CD4-positive, alpha-beta T cell treated with Interleukin-17A for 4 hours (primary cell): ENCODE results near the gene ADAMTS12.

Source experiments
- DNase-seq: peaks from one replicate; pipeline ENCODE4 v3.0.0-alpha.2; 2020; ENCODE audit warnings: mixed read lengths

The ADAMTS12 gene

GRCh38 chr5:33641744-33642505 lies 249.9 kb downstream of the ADAMTS12 start:
- DNase-seq: no peak

- DNase-seq: no peak
Observed at GRCh38 chr5:33639474-33639873, 252.3 kb downstream of the ADAMTS12 start.

- DNase-seq: no peak
Observed at GRCh38 chr5:33637011-33637410, 254.8 kb downstream of the ADAMTS12 start.

GRCh38 chr5:33635582-33635981 lies 256.2 kb downstream of the ADAMTS12 start:
- DNase-seq: no peak

GRCh38 chr5:33633699-33634098 lies 258.1 kb downstream of the ADAMTS12 start:
- no peak for DNase-seq

GRCh38 chr5:33631786-33632185 lies 260.0 kb downstream of the ADAMTS12 start:
- no peak for DNase-seq

GRCh38 chr5:33631139-33631538 lies 260.7 kb downstream of the ADAMTS12 start:
- DNase-seq: no peak

GRCh38 chr5:33629999-33630398 lies 261.8 kb downstream of the ADAMTS12 start:
- no peak for DNase-seq

- DNase-seq: no peak
Observed at GRCh38 chr5:33628796-33629195, 263.0 kb downstream of the ADAMTS12 start.

GRCh38 chr5:33621514-33621913 lies 270.3 kb downstream of the ADAMTS12 start:
- no peak for DNase-seq

GRCh38 chr5:33614039-33614438 lies 277.8 kb downstream of the ADAMTS12 start:
- no peak for DNase-seq

GRCh38 chr5:33612386-33612785 lies 279.4 kb downstream of the ADAMTS12 start:
- no peak for DNase-seq

- no peak for DNase-seq
Observed at GRCh38 chr5:33611877-33612276, 279.9 kb downstream of the ADAMTS12 start.

GRCh38 chr5:33608344-33609041 lies 283.3 kb downstream of the ADAMTS12 start:
- DNase-seq: no peak

- no peak for DNase-seq
Observed at GRCh38 chr5:33604503-33604902, 287.3 kb downstream of the ADAMTS12 start.

GRCh38 chr5:33601881-33602280 lies 289.9 kb downstream of the ADAMTS12 start:
- DNase-seq: no peak

GRCh38 chr5:33595303-33595702 lies 296.5 kb downstream of the ADAMTS12 start:
- no peak for DNase-seq

GRCh38 chr5:33594006-33594405 lies 297.8 kb downstream of the ADAMTS12 start:
- no peak for DNase-seq

GRCh38 chr5:33592245-33592644 lies 299.5 kb downstream of the ADAMTS12 start:
- no peak for DNase-seq

- DNase-seq: peak; percentile 25
Observed at GRCh38 chr5:33588654-33589372, 303.0 kb downstream of the ADAMTS12 start.

GRCh38 chr5:33583332-33583731 lies 308.5 kb downstream of the ADAMTS12 start:
- DNase-seq: no peak

GRCh38 chr5:33582417-33582816 lies 309.4 kb downstream of the ADAMTS12 start:
- no peak for DNase-seq

GRCh38 chr5:33579789-33580188 lies 312.0 kb downstream of the ADAMTS12 start:
- no peak for DNase-seq

GRCh38 chr5:33579152-33579551 lies 312.6 kb downstream of the ADAMTS12 start:
- no peak for DNase-seq
